HG03066 (cell line): ENCODE measurements around the gene KRTAP10-1.

Experiments
- ATAC-seq: cut with Tn5 transposase; IDR thresholded peaks from one replicate; pipeline ENCODE4 v1.9.1; 2021; ENCODE audit warnings: low read depth; ENCODE audit not compliant: unreplicated experiment

The KRTAP10-1 gene

GRCh38 chr21:44492567-44493385, 47.2 kb downstream of the KRTAP10-1 start:
- ATAC-seq = no peak

GRCh38 chr21:44490816-44491215, 49.2 kb downstream of the KRTAP10-1 start:
- no peak for ATAC-seq

GRCh38 chr21:44490405-44490804, 49.6 kb downstream of the KRTAP10-1 start:
- no peak for ATAC-seq

GRCh38 chr21:44489962-44490361, 50.0 kb downstream of the KRTAP10-1 start:
- no peak for ATAC-seq
